Hepatocyte (in vitro differentiated cells): ENCODE results near the gene TSPAN15. TPM values are rescaled to one million over a fixed set of nuclear protein-coding genes. Genes with fewer than 3 reads are reported as not detected.

Experiments
- DNase-seq: peaks from one replicate; pipeline ENCODE4 v3.0.0-alpha.2; 2016; ENCODE audit warnings: low spot score
- H2AFZ ChIP-seq: fragments of 200-600 bp; sonication (generic); 2 replicates; pipeline ENCODE4 v1.6.0; 2016; ENCODE audit warnings: antibody characterized with exemption, mild to moderate bottlenecking
- H3K27ac ChIP-seq: fragments of 200-600 bp; sonication (generic); 2 replicates; pipeline ENCODE4 v1.5.1; 2016; ENCODE audit warnings: mild to moderate bottlenecking
- H3K27me3 ChIP-seq: fragments of 200-600 bp; sonication (generic); 2 replicates; pipeline ENCODE4 v1.6.1; 2016
- H3K36me3 ChIP-seq: fragments of 200-600 bp; sonication (generic); replicated peaks from 2 replicates; pipeline ENCODE4 v1.5.1; 2016; ENCODE audit warnings: low read depth; ENCODE audit not compliant: insufficient read depth
- H3K4me1 ChIP-seq: fragments of 200-600 bp; sonication (generic); 2 replicates; pipeline ENCODE4 v1.5.1; 2016; ENCODE audit warnings: mild to moderate bottlenecking, moderate library complexity; ENCODE audit not compliant: insufficient read depth
- H3K4me2 ChIP-seq: fragments of 200-600 bp; sonication (generic); 2 replicates; pipeline ENCODE4 v1.6.0; 2016
- H3K4me3 ChIP-seq: fragments of 200-600 bp; sonication (generic); 2 replicates; pipeline ENCODE4 v1.5.1; 2016; ENCODE audit warnings: mild to moderate bottlenecking
- H3K79me2 ChIP-seq: fragments of 200-600 bp; sonication (generic); 2 replicates; pipeline ENCODE4 v1.6.0; 2017; ENCODE audit warnings: mild to moderate bottlenecking
- H3K9me2 ChIP-seq: fragments of 200-600 bp; sonication (generic); replicated peaks from 2 replicates; pipeline ENCODE4 v1.6.0; 2017; ENCODE audit warnings: mild to moderate bottlenecking; ENCODE audit not compliant: insufficient read depth
- H3K9me3 ChIP-seq: fragments of 200-600 bp; sonication (generic); 2 replicates; pipeline ENCODE4 v1.5.1; 2016; ENCODE audit warnings: low read depth, mild to moderate bottlenecking
- H4K20me1 ChIP-seq: fragments of 200-600 bp; sonication (generic); 2 replicates; pipeline ENCODE4 v1.6.0; 2016; ENCODE audit warnings: mild to moderate bottlenecking; ENCODE audit not compliant: insufficient read depth, poor library complexity, severe bottlenecking
- CTCF ChIP-seq: fragments of 200-600 bp; sonication (generic); IDR thresholded peaks from 2 replicates; pipeline ENCODE4 v1.5.1; 2016; ENCODE audit warnings: antibody characterized with exemption, mild to moderate bottlenecking; ENCODE audit not compliant: poor library complexity
- EZH2 ChIP-seq: fragments of 200-600 bp; sonication (generic); IDR thresholded peaks from 2 replicates; pipeline ENCODE4 v1.6.1; 2016; ENCODE audit warnings: antibody characterized with exemption, mild to moderate bottlenecking, borderline replicate concordance
- EZH2phosphoT487 ChIP-seq: fragments of 200-600 bp; sonication (generic); IDR thresholded peaks from one replicate; pipeline ENCODE4 v1.6.1; 2018; ENCODE audit warnings: antibody characterized with exemption, mild to moderate bottlenecking, low read depth, moderate library complexity; ENCODE audit not compliant: unreplicated experiment, severe bottlenecking
- WGBS: methylation state at CpG from one replicate; pipeline ENCODE4 v1.1.6; 2016; ENCODE audit warnings: low lambda C conversion rate; ENCODE audit errors: missing lambda C conversion rate; 5-methylcytosine and 5-hydroxymethylcytosine counted together
- polyA plus RNA-seq: library from polyadenylated mRNA; unstranded; fragments of >200 nt; fragmentation: Nextera tagmentation; extraction: Ambion mirVana; gene quantifications from 2 replicates; pipeline ENCODE4 v1.2.1, GENCODE V29; 2016
- total RNA-seq: library from RNA; depleted of rRNA; stranded (reverse); fragments of >200 nt; gene quantifications from 2 replicates; pipeline ENCODE4 v1.2.3, GENCODE V29; 2014

TSPAN15 gene
- total and polyA plus RNA-seq, 2 experiments from 2014 or later, result 29.0 to 66.4 TPM

DNA sequence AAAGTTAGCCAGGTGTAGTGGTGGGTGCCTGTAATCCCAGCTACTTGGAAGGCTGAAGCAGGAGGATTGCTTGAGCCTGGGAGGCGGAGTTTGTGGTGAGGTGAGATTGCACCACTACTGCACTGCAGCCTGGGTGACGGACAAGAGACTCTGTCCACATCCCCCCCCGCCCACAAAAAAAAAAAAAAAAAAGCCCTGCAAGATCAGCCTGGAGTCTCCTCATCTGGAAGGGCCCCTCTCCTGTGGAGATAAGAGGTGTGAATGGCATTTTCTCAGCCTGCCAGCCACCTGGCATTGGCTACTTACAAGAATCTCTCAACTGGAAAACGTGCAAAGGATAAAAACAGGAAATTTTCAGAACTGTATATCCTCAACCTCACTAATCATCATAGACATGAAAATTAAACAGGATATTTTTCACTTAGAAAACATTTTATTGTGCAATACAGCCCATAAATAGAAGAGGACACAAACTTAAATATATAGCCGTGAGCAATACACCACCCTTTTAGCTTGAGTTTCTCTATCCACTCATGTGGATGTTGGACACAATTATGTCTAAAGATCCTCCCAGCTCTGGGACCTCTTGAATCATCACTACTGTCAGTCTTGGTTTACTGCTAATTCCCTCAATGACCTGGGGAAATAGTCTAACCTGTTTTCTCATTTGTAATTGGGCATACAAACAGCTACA lies 11.3 kb upstream of the TSPAN15 start:
- Histone ChIP-seq H3K27me3 (no peaks in the 10 kb centered on the region), H3K9me2 (no peaks in the 10 kb centered on the region), H3K27ac (peak overlapping the region; percentile 92), H3K4me3 (no peak overlapping the region), H2AFZ (no peak overlapping the region), H3K4me2 (peak overlapping the region; percentile 31), H3K79me2 (no peaks in the 10 kb centered on the region), H3K4me1 (peaks cover 28% of the 10 kb centered on the region), H3K36me3 (no peaks in the 10 kb centered on the region), H4K20me1 (no peaks in the 10 kb centered on the region), H3K9me3 (no peaks in the 10 kb centered on the region)
- 43% methylated on average over 5 of the region's 5 CpGs for WGBS
- peak; percentile 87 for DNase-seq
- TF ChIP-seq EZH2phosphoT487, result no peak
- no peak for TF ChIP-seq CTCF
- no peak for TF ChIP-seq EZH2

DNA sequence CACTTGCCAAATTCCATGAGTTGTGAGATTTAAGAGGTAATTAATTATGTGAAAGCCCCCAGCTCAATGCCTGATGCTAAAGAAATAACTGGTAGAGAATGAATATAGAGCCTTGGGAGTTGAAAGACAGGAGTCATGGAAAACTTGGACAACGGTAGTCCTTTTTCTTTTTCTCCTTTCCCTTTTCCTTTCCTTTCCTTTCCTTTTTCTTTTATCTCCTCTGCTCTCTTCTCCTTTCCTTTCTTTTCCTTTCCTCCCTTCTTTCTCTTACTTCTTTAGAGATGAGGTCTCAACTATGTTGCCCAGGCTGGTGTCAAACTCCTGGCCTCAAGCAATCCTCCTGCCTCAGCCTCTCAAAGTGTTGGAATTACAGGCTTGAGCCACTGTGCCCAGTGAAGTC lies 7.9 kb upstream of the TSPAN15 start:
- Histone ChIP-seq H2AFZ (no peak overlapping the region), H3K9me3 (no peaks in the 10 kb centered on the region), H3K27me3 (no peaks in the 10 kb centered on the region), H3K9me2 (no peaks in the 10 kb centered on the region), H3K79me2 (no peaks in the 10 kb centered on the region), H3K4me1 (peaks cover 36% of the 10 kb centered on the region), H3K27ac (no peak overlapping the region), H3K36me3 (no peaks in the 10 kb centered on the region), H3K4me3 (no peak overlapping the region), H4K20me1 (no peaks in the 10 kb centered on the region), H3K4me2 (no peak overlapping the region)
- 100% methylated on average over 1 of the region's 1 CpG for WGBS
- no peak for TF ChIP-seq EZH2
- no peak for DNase-seq

GRCh38 chr10:69445041-69445440 lies 6.2 kb upstream of the TSPAN15 start:
- 93% methylated on average over 4 of the region's 4 CpGs for WGBS
- DNase-seq, result no peak
- H3K36me3 ChIP-seq, result no peaks in the 10 kb centered on the region
- no peaks in the 10 kb centered on the region for H4K20me1 ChIP-seq
- no peak overlapping the region for H3K4me2 ChIP-seq
- no peak overlapping the region for H3K27ac ChIP-seq
- H3K79me2 ChIP-seq, result no peaks in the 10 kb centered on the region
- TF ChIP-seq CTCF (no peak), EZH2phosphoT487 (no peak), EZH2 (no peak)
- H2AFZ ChIP-seq, result no peak overlapping the region
- peaks cover 32% of the 10 kb centered on the region for H3K4me1 ChIP-seq
- H3K27me3 ChIP-seq, result no peaks in the 10 kb centered on the region
- no peaks in the 10 kb centered on the region for H3K9me3 ChIP-seq
- H3K9me2 ChIP-seq, result no peaks in the 10 kb centered on the region
- H3K4me3 ChIP-seq, result no peak overlapping the region

- H3K79me2 ChIP-seq, result no peaks in the 10 kb centered on the region
- peaks cover 25% of the 10 kb centered on the region for H3K4me1 ChIP-seq
- H3K4me3 ChIP-seq, result no peak overlapping the region
- H3K9me2 ChIP-seq, result no peaks in the 10 kb centered on the region
- peak overlapping the region; percentile 83 for H3K27ac ChIP-seq
- H3K27me3 ChIP-seq, result no peaks in the 10 kb centered on the region
- DNase-seq, result no peak
- peak overlapping the region; percentile 49 for H3K4me2 ChIP-seq
- no peak overlapping the region for H2AFZ ChIP-seq
- H3K9me3 ChIP-seq, result no peaks in the 10 kb centered on the region
- no peaks in the 10 kb centered on the region for H3K36me3 ChIP-seq
- TF ChIP-seq EZH2 (no peak), EZH2phosphoT487 (no peak), CTCF (no peak)
- H4K20me1 ChIP-seq, result no peaks in the 10 kb centered on the region
Observed at GRCh38 chr10:69446229-69446628, 5.0 kb upstream of the TSPAN15 start.
